Activated CD8-positive, alpha-beta memory T cell treated with anti-CD3 and anti-CD28 coated beads, Interleukin-2, amount 10 ng/mL, durations not matched to agents 7 days and 5 days (primary cell): ENCODE measurements around the gene NRIP1. TPM values are rescaled to one million over a fixed set of nuclear protein-coding genes. Genes with fewer than 3 reads are reported as not detected.

ENCODE experiments used
- ATAC-seq: fragments of 150-1000 bp; cut with Tn5 transposase; one replicate; pipeline ENCODE4 v1.10.0; 2021; ENCODE audit warnings: moderate library complexity
- CTCF ChIA-PET: fragments of 350-600 bp; sonication (Branson Sonifier 250); formaldehyde crosslinking; loops from one replicate; lab custom pipeline; 2021; ENCODE audit warnings: antibody characterized with exemption; lab: Charles Lee
- DNase-seq: peaks from one replicate; pipeline ENCODE4 v3.0.0-alpha.2; 2020
- H3K27ac Mint-ChIP-seq: one replicate; pipeline ENCODE4 v1.8.0; 2021; ENCODE audit warnings: mild to moderate bottlenecking, mixed read lengths
- H3K27me3 Mint-ChIP-seq: one replicate; pipeline ENCODE4 v1.8.0; 2021; ENCODE audit warnings: mixed read lengths
- H3K36me3 Mint-ChIP-seq: one replicate; pipeline ENCODE4 v1.8.0; 2021; ENCODE audit warnings: mild to moderate bottlenecking, mixed read lengths
- H3K4me1 Mint-ChIP-seq: one replicate; pipeline ENCODE4 v1.8.0; 2021; ENCODE audit warnings: mixed read lengths
- H3K4me3 Mint-ChIP-seq: one replicate; pipeline ENCODE4 v1.8.0; 2021; ENCODE audit warnings: mild to moderate bottlenecking, moderate library complexity, mixed read lengths
- H3K9me3 Mint-ChIP-seq: one replicate; pipeline ENCODE4 v1.8.0; 2022; ENCODE audit warnings: low read depth, mixed read lengths
- total RNA-seq, 2 experiments: library from RNA; stranded (reverse); gene quantifications; one replicate each; pipeline ENCODE4 v1.2.3, GENCODE V29; 2021

Gene NRIP1
- total RNA-seq, 2 experiments from 2014 or later: 13.2 to 18.8 TPM

- Mint-ChIP-seq H3K36me3 (no peaks in the 10 kb centered on the region), H3K4me1 (no peaks in the 10 kb centered on the region), H3K4me3 (no peak overlapping the region), H3K27ac (no peak overlapping the region), H3K9me3 (no peaks in the 10 kb centered on the region), H3K27me3 (no peaks in the 10 kb centered on the region)
- CTCF ChIA-PET: no interaction called here
- DNase-seq: no peak
- ATAC-seq: no peak
These were observed 23.7 kb upstream of the NRIP1 start for GRCh38 chr21:15088488-15088887.

GRCh38 chr21:15084668-15085067 lies 19.9 kb upstream of the NRIP1 start:
- Mint-ChIP-seq H3K4me1 (no peaks in the 10 kb centered on the region), H3K4me3 (no peak overlapping the region), H3K36me3 (no peaks in the 10 kb centered on the region), H3K27me3 (no peaks in the 10 kb centered on the region), H3K27ac (no peak overlapping the region), H3K9me3 (no peaks in the 10 kb centered on the region)
- CTCF ChIA-PET: interaction anchor here (1.1 to 1.5 kb wide), 2 partner anchors 10 to 398 kb away, joined by 3 to 4 read pairs; no protein-coding TSS in a partner anchor
- no peak for DNase-seq
- no peak for ATAC-seq

- ATAC-seq (no peak), DNase-seq (no peak)
- Mint-ChIP-seq H3K9me3 (no peaks in the 10 kb centered on the region), H3K4me1 (no peaks in the 10 kb centered on the region), H3K36me3 (no peaks in the 10 kb centered on the region), H3K4me3 (no peak overlapping the region), H3K27ac (no peak overlapping the region), H3K27me3 (peaks cover 18% of the 10 kb centered on the region)
- CTCF ChIA-PET: interaction anchor here (0.9 kb wide), 1 partner anchor 69 kb away, joined by 4 read pairs; no protein-coding TSS in a partner anchor
These were observed 15.7 kb upstream of the NRIP1 start for GRCh38 chr21:15080526-15080925.

GRCh38 chr21:15079269-15079668 lies 14.5 kb upstream of the NRIP1 start:
- H3K4me3 Mint-ChIP-seq: no peak overlapping the region
- no peaks in the 10 kb centered on the region for H3K36me3 Mint-ChIP-seq
- CTCF ChIA-PET: no interaction called here
- no peaks in the 10 kb centered on the region for H3K4me1 Mint-ChIP-seq
- DNase-seq: no peak
- ATAC-seq: no peak
- H3K9me3 Mint-ChIP-seq: no peaks in the 10 kb centered on the region
- peaks cover 18% of the 10 kb centered on the region for H3K27me3 Mint-ChIP-seq
- H3K27ac Mint-ChIP-seq: no peak overlapping the region

GRCh38 chr21:15078180-15078579 lies 13.4 kb upstream of the NRIP1 start:
- DNase-seq: no peak
- peaks cover 18% of the 10 kb centered on the region for H3K27me3 Mint-ChIP-seq
- H3K4me3 Mint-ChIP-seq: no peak overlapping the region
- CTCF ChIA-PET: no interaction called here
- H3K27ac Mint-ChIP-seq: no peak overlapping the region
- no peaks in the 10 kb centered on the region for H3K9me3 Mint-ChIP-seq
- no peaks in the 10 kb centered on the region for H3K36me3 Mint-ChIP-seq
- ATAC-seq: no peak
- no peaks in the 10 kb centered on the region for H3K4me1 Mint-ChIP-seq

- CTCF ChIA-PET: no interaction called here
- no peaks in the 10 kb centered on the region for H3K36me3 Mint-ChIP-seq
- H3K4me3 Mint-ChIP-seq: no peak overlapping the region
- H3K27ac Mint-ChIP-seq: no peak overlapping the region
- ATAC-seq (no peak), DNase-seq (no peak)
- no peaks in the 10 kb centered on the region for H3K4me1 Mint-ChIP-seq
- H3K9me3 Mint-ChIP-seq: no peaks in the 10 kb centered on the region
- peaks cover 18% of the 10 kb centered on the region for H3K27me3 Mint-ChIP-seq
These were observed 12.8 kb upstream of the NRIP1 start for GRCh38 chr21:15077529-15078145.

- Mint-ChIP-seq H3K36me3 (no peaks in the 10 kb centered on the region), H3K4me3 (no peak overlapping the region), H3K27me3 (peaks cover 18% of the 10 kb centered on the region), H3K4me1 (no peaks in the 10 kb centered on the region), H3K9me3 (no peaks in the 10 kb centered on the region), H3K27ac (no peak overlapping the region)
- ATAC-seq: no peak
- CTCF ChIA-PET: no interaction called here
- no peak for DNase-seq
These were observed 11.9 kb upstream of the NRIP1 start for GRCh38 chr21:15076730-15077129.

- Mint-ChIP-seq H3K27ac (no peak overlapping the region), H3K9me3 (no peaks in the 10 kb centered on the region), H3K36me3 (no peaks in the 10 kb centered on the region), H3K4me1 (peaks cover 2% of the 10 kb centered on the region), H3K4me3 (no peak overlapping the region), H3K27me3 (peaks cover 21% of the 10 kb centered on the region)
- DNase-seq (no peak), ATAC-seq (no peak)
- CTCF ChIA-PET: no interaction called here
These were observed 6.2 kb upstream of the NRIP1 start for GRCh38 chr21:15071009-15071408.

GRCh38 chr21:15066123-15066575 lies 1.3 kb upstream of the NRIP1 start:
- CTCF ChIA-PET: interaction anchor here (1.4 to 1.6 kb wide), 3 partner anchors 14 to 416 kb away, joined by 4 read pairs; no protein-coding TSS in a partner anchor
- Mint-ChIP-seq H3K4me1 (peaks cover 25% of the 10 kb centered on the region), H3K36me3 (no peaks in the 10 kb centered on the region), H3K27me3 (peaks cover 37% of the 10 kb centered on the region), H3K27ac (peak overlapping the region; percentile 91), H3K4me3 (peak overlapping the region; percentile 83), H3K9me3 (no peaks in the 10 kb centered on the region)
- ATAC-seq (no peak), DNase-seq (no peak)

- Mint-ChIP-seq H3K27me3 (peaks cover 41% of the 10 kb centered on the region), H3K36me3 (no peaks in the 10 kb centered on the region), H3K4me1 (peaks cover 30% of the 10 kb centered on the region), H3K27ac (peak overlapping the region; percentile 91), H3K4me3 (peak overlapping the region; percentile 83), H3K9me3 (no peaks in the 10 kb centered on the region)
- DNase-seq: peak; percentile 87
- ATAC-seq: peak; percentile 48
- CTCF ChIA-PET: interaction anchor here (1.4 to 1.6 kb wide), 3 partner anchors 13 to 416 kb away, joined by 4 read pairs; no protein-coding TSS in a partner anchor
These were observed 757 bp upstream of the NRIP1 start for GRCh38 chr21:15065392-15066122.

GRCh38 chr21:15063814-15064575 lies 805 bp downstream of the NRIP1 start:
- ATAC-seq (peak; percentile 5), DNase-seq (no peak)
- no peaks in the 10 kb centered on the region for H3K9me3 Mint-ChIP-seq
- peaks cover 40% of the 10 kb centered on the region for H3K27me3 Mint-ChIP-seq
- peak overlapping the region; percentile 77 for H3K27ac Mint-ChIP-seq
- H3K4me1 Mint-ChIP-seq: peaks cover 33% of the 10 kb centered on the region
- CTCF ChIA-PET: no interaction called here
- no peaks in the 10 kb centered on the region for H3K36me3 Mint-ChIP-seq
- peak overlapping the region; percentile 75 for H3K4me3 Mint-ChIP-seq

- peaks cover 40% of the 10 kb centered on the region for H3K4me1 Mint-ChIP-seq
- ATAC-seq (no peak), DNase-seq (no peak)
- H3K36me3 Mint-ChIP-seq: no peaks in the 10 kb centered on the region
- peak overlapping the region; percentile 77 for H3K27ac Mint-ChIP-seq
- peak overlapping the region; percentile 75 for H3K4me3 Mint-ChIP-seq
- CTCF ChIA-PET: interaction anchor here (1.1 kb wide), 1 partner anchor 419 kb away, joined by 3 read pairs; no protein-coding TSS in a partner anchor
- no peaks in the 10 kb centered on the region for H3K9me3 Mint-ChIP-seq
- peaks cover 39% of the 10 kb centered on the region for H3K27me3 Mint-ChIP-seq
These were observed 1.6 kb downstream of the NRIP1 start for GRCh38 chr21:15063081-15063813.

- H3K9me3 Mint-ChIP-seq: no peaks in the 10 kb centered on the region
- DNase-seq (no peak), ATAC-seq (no peak)
- peak overlapping the region; percentile 75 for H3K4me3 Mint-ChIP-seq
- peaks cover 38% of the 10 kb centered on the region for H3K27me3 Mint-ChIP-seq
- peak overlapping the region; percentile 77 for H3K27ac Mint-ChIP-seq
- peaks cover 44% of the 10 kb centered on the region for H3K4me1 Mint-ChIP-seq
- H3K36me3 Mint-ChIP-seq: no peaks in the 10 kb centered on the region
- CTCF ChIA-PET: interaction anchor here (1.1 kb wide), 1 partner anchor 420 kb away, joined by 3 read pairs; no protein-coding TSS in a partner anchor
These were observed 2.2 kb downstream of the NRIP1 start for GRCh38 chr21:15062606-15062965.
